CD4-positive, alpha-beta T cell treated with Interleukin-4 for 1 hour (primary cell): ENCODE data around the gene TPM1.
"Not testable (repeated sequence)": the region's sequence is repeated elsewhere in the genome, so short reads cannot be mapped to it uniquely, and the experiment has no call there.

Source experiments
- DNase-seq, 2 donors: peaks; one replicate each; pipeline ENCODE4 v3.0.0-alpha.2; 2020 to 2022

Gene TPM1

DNA sequence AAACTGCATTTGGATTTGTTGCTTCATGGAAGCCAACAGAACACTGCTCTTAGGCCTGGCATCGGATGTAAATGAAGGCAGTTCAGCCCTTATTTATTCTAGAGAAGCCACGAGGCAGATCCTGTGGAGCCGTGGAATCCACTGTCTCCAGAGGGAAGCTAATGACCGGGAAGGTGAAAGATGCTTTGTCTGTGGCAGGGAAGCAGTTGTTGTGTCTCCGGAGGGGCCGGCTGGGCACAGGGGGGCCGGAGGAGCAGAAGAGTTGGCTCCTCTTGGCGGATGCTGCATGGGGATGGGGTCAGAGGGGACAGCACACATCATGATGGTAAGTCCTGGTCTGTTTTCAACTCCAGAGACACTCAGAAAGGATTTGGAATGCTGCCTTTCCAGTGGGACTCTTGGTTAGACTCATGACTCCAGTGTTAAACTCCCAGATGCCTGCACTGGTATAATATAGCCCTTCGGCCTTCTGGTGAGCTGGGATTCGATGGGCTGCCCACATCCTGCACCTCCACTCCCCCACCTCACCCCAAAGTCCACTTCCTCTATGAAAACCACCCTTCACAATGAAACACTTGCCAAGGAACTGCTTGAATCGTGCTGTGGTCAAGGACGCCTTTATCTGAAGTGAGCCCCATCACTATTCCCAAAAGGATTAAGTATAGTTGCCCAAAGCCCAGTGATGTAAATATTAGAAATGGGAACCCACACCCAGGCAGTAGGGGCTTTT is 33.6 kb downstream of the TPM1 start:
- DNase-seq = no peak

DNA sequence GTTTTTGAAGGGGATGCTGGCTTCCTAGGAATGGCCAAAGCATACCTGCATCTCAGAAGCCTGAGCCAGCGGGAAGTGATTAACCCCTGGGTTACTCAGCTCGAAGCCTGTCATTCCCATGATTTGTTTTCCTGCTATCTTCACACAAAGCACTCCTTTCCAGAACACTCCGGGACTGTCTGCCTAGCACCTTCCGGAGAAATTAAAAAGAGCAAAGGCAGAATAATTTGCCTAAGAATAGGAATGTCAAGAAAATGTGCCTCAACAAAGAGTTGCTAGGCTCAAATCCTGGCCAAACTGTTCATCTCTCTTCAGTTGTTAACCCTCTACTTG is 34.1 kb downstream of the TPM1 start:
- DNase-seq = no peak

DNA sequence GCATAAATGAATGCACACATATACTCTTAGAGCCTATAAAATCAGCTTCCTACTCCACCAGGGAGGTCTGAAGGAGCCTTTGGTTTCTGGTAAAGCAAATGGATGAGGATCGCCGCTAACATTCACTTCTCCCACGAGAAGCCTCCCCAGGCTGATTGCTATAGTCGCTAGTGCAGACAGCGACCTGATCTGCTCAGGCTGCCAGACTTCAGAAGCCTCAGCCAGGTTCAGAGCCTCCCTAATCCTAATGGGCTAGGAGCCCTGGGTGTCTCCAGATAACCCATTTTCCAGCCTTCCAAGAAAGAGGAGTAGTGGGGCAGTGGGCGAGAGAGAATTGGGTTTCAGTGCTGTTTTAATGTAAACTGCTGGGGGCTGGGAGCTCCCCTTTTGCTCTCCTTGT is 35.4 kb downstream of the TPM1 start:
- no peak for DNase-seq

DNA sequence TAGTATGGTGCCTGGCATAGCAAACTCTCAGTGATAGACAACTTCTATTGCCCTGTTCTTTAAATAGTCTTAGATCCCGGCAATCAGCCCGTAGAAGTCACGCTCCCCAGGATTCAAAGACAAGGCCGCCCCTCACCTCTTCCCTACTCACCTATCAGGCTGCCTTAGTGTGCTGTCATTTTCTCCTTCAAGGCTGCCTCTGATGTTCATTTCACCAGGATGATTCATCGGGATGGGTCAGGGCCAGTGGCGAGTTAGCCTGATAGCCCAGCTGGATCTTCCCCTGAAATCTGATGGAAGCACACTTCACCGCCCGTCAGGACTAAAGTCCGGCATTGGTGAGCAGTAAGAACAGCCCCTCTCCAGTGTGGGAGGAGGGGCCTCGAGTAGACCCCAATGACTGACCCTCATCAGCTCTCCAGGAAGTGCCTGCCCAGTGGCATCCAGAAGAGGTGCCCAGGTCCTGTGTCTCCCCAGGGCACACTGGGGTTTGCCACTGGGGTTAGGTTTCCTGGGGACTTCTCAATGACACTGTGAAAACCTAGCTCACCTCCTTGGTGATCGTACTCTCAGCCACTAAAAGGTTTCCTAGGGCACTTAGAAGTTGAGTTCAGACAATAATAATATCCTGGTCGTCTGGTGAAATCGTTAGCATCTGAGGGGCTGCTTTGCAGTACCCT is 37.5 kb downstream of the TPM1 start:
- DNase-seq = no peak

DNA sequence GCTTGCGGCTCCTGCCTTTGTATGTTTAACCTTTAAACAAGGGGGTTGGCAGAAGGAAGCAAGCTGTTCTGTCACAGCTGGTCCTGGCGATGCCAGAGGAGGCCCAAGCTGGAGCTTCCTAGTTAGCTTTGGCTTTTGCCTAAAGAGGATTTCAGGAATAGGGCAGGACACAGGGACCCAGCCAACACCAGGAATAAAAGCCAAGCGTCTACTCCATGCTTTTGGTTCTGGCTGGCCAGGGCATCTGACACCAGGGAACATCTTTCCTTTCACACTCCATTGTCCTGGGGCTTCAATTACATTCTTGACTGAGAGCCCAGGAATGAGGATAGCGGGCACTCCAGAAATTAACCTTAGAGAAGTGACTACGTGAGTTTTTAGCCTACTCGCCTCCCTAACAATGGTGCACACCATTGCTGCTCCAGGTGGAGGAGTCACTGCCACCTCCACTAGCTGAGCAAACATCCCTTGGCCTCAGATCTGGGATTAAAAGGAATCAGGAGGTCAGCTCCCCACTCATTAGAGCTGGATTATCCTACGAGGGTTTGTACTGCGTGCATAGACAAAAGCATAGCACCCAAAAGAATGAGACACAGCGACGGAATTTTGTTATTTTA is 38.2 kb downstream of the TPM1 start:
- DNase-seq = no peak

DNA sequence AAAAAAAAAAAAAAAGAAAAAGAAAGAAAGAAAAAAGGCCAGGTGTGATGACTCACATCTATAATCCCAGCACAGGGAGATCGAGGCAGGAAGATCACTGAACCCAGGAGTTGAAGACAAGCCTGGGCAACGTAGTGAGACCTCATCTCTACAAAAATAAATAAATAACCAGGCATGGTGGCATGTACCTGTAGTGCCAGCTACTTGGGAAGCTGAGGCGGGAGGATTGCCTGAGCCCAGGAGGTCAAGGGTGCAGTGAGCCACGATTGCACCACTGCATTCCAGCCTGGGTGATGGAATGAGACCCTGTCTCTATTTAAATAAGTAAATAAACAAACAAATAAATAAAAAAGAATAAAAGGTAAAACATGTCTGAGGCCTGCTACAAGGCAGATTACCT is 39.8 kb downstream of the TPM1 start:
- no peak for DNase-seq

DNA sequence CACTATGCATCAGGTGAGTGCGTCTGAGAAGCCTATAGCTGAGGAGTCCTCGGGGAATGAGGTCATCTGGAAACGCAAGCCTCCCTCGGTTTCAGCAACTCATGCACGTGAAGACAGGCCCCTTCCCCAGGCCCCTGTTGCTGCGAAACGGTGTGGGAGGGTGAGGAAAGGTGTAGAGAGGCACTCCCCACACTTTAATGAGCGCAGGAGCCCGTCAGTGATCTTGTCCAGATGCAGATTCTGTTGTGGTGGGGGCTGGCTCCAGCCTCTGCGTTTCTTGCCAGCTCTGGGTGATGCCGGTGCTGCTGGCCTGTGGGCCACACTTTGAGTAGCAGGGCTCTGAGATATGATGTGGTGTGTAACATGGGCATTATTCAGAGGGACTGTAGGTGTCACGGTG is 40.5 kb downstream of the TPM1 start:
- DNase-seq = no peak

DNA sequence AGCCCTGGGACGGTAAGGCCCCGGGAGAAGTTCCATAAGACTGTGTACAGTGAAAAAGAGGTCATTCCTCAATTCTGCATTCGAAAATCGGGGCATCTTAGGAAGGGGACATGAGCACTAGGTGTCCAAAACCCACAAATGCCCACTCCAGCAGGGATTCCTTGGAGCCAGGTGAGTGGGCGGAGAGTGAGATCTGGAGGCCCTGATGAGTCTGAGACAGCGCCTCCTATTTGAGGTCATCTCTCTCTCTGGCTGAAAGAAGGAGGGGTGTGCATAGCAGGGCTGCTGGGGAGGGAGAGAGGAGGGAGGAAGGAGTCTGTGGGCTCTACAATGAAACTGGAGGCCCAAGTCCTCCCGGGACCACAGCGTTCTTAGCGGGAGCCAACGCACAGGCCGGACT is 41.0 kb downstream of the TPM1 start:
- DNase-seq = no peak

DNA sequence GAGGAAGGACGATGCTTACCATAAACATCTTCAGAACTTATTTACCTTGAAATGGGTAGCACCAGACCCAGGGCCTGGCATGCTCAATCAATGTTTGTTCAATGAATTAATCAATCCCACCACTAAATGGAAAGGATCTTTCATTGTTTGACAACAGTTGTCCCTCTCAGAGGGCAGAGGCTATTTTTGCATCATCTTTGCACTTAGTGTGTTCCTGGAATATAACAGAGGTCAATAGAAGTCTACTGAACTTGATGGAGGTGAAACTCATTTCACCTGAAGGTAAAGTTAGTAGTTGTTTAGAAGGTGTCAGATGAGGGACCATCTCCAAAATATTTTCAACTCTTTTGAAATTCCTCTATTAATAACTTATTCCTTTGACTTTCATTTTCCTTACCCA is 42.3 kb downstream of the TPM1 start:
- DNase-seq = no peak

DNA sequence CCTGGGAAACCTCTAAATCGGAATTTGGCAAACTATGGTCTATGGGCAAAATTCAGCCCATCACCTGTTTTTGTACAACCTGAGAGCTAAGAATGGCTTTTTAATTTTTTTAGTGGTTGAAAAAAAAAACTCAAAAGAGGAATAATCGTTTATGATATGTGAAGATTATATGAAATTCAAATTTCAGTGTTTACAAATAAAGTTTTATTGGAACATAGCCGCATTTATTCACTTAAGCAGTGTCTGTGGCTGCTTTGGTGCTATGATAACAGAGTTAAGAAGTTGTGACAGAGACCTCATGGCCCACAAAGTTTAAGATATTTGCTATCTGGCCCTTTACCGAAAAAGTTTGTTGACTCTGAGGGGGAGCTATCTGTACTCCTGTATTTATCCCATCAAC is 42.7 kb downstream of the TPM1 start:
- no peak for DNase-seq

DNA sequence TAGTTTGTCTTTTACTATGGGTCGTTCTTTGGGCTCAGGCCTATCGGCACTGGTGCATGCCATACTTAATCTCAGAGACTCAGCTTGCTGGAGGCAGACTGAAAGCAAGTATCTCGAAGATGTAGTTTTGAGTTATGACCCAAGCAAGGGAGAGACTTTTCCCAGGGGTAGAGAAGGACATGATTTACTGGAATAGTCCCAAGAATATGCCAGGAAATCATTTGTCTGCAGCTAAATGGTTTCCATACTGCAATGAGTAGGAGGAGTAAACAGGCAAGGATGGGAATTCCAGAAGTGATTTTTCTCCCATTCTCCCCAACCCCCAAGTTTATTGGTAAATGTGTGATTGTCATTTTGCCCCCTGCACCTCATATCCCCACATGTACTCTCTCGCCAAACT is 43.7 kb downstream of the TPM1 start:
- DNase-seq = no peak

DNA sequence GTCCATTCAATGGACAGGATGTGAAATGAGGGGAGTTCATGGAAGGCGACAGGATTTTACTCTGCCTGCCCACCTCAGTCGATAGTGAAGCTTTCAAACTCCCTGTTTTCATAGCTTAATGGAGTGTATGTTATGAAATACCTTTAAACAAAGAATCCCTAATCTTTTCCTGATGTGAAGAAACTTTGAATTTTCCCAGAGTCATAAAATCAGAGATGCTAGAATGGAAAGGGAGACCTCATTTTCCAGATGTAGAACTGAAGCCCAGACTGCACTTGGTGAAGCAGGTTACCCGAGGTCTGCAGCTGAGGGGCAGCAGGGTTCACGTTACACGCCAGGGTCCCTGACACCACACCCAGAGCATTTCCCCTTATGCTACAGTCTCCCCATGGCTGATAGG is 44.4 kb downstream of the TPM1 start:
- no peak for DNase-seq

DNA sequence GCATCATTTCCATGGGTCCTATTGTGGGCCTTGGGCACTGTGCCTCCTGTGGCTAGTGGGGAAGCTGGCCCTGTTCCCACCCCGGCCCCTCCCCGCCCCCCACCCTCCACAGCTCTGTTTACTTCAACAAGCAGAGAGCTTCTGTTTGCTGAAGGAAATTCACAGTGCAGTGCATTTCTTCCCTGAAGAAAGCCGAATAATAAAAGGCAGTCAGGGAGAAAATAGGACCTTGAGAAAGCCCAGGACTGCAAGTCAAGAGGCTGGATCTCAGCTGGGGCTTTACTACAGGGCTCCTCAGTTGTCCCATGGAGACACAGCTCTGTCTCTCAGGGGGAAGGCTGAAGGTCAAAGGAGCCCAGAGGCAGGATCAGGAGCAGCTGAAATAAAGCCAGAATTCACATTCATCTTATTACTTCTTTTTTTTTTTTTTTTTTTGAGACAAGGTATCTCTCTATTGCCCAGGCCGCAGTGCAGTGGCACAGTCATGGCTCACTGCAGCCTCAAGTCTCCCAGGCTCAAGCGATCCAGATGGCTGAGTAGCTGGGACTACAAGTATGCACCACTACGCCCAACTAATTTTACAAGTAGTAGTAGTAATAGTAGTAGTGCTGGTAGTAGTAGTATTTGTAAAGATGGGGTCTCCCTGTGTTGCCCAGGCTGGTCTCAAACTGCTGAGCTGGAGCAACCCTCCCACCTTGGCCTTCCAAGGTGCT is 46.1 kb downstream of the TPM1 start:
- DNase-seq = no peak

DNA sequence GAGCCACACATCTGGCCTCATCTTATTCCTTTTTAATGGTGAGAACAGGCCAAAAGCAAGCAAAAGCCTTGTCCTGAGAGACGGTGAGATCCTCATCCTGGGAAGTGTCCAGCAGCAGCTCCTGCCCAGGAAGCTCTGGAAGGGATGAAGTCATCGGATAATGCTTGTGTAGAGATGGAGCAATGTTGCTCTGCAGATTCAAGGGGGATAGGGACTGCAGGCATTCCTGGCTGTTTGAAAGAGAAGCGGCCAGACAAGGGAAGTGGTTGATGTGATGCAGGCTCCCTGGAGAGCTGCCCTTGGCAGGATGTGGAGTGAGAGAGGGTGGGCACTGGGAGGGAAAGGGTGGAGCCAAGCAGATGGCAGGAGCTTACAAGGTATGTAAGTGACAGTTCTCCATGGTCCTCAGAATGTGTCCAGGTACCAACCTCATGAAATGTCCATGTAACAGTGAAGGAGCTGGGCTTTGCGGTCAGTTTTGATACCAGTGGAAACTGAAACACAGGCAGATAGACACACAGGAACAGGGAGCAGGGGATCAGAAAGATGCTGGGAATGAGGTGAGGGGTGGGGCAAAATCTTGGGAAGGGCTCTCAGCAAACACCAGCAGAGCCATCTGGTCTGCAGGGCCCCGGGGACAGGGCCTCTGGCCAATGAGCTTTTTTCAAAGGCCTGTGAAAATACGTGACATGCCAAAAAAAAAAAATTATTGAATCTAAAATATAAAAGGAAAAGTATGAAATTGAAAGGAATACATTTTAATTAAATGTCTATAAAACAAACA is 46.9 kb downstream of the TPM1 start:
- DNase-seq = no peak

DNA sequence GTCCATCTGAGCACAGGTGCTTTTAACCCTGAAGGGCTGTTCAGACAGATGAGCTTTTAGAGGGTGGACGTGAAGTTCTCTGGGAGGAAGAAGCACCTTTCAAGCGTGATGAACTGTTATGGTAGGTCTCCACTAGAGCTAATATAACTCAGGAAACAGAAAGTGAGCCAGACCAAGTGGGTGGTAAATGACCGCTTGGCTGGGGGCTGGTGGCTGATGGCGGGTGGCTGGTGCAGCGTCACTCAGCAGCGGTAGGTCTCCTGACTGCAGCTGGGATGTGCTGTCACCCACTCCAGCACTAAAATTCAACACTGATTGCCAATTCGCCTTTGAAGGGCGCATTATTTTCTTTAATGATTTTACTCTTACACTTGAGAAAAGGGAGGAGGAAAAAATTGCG is 47.9 kb downstream of the TPM1 start:
- no peak for DNase-seq

DNA sequence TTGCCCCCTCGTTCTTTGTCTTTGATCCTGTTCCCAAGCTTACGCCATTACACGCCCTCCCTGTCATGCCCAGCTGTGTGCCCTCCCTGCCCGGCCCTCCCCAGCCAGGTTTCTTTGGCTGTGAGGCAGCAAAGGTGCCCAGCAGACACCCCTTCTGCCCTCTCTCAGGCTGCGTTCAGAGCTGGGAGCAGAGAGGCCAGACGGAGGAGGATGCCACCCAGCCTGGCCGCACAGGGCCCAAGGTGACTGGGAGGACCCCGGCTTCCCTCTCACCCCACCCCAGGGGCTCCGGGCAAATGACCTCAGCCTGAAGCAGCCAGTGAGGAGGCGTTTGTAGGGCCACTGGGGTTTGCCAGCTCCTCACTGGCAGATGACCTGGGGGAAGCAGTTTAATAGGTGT is 48.3 kb downstream of the TPM1 start:
- DNase-seq = no peak

DNA sequence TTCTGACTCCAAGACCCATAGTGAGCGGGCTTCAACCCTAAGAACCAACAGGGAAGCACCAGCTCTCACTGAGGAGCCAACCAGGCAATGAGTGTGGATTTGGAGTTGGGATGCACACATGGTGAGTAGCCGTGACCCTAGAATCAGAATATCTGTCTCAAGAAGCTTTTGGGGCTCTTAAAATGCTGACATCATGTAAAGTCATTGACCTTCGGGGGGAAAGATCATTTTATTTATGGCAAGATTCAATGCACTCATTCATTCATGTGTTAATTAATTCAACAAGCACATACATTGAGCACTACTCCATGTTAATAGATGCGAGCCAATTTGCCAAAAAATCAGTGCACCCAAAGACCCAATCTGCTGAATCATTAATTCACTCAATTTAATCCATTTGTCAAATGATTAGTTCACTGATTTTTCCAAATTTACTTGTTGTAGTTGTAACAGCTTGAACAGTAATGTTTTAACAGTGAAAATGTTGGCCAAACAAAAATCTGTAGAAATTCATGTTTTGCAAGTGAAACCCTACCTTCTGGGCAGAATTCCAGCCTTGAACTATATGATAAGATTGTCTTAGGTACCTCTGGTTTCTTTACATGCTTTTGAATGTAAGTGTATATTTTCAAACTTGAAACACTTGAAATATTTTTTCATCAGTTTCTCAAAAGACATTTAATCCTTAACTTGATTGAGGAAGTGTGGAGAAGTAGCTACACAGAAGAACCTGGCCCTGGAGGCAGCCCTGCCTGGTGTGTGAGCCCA is 49.3 kb downstream of the TPM1 start:
- DNase-seq = no peak

DNA sequence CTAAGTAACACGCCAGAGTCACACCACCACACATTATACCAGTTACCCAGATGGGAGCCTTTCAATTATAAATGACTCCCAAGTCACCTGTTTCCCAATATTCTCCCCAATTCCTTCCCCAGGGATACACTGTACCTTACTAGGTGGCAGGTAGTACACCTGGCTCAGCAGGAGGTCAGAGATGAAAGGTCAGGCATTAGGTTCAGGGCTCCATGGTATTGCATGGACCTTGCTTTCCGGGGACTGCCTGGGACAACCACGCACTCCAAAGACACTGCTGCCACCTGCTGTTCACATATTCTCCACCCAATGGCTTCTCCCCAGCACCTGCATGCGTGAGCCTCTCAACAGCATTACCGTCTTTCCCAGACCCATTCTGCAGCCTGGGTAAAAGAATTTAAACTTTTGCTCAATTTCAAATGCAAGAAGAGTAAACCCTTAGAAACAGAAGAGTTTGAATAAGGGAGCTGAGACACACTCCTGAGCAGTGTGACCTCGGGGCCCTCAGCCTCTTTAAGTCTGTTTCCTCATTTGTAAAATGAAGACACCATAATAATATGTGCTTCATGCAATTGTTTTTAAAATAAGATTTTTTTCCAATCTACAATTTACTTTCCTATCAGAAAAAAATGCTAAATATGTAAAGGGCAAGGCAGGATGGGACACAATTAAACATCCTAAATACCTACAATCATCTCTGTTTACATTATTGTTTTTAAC is 51.1 kb downstream of the TPM1 start:
- peak; percentile 75 to 76 for DNase-seq

DNA sequence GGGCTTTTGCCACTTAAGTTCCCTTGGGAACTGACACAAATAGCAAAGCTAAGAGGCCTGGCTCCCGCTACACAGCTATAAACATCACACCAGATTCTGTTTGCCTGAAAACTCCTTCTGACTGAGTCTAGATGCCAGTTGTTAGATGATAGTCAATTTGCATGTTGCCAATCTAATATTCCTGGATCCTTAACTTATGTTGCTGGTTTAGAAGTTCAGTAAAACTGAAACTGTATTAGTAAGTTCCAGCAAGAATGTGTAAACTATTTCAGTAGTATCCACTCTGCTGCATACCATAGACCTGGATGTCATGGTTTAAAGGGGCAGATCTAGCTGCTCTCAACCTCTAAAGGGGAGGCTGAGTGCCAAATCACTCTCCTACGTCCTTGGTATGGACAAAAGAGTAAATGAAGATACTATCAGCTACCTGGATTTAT is 52.0 kb downstream of the TPM1 start:
- no peak for DNase-seq

DNA sequence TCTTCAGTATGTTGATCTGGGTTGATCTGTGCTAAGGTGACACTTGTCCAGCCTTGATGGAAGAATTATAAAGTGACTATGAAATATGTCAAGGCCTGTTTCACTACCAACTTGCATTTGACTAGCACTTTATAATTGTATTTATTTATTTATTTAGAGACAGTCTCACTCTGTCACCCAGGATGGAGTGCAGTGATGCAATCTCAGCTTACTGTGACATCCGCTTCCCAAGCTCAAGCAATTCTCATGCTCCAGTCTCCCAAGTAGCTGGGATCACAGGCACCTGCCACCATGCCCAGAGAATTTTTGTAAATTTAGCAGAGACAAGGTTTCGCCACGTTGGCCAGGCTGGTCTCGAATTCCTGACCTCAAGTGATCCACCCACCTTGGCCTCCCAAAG is 53.6 kb downstream of the TPM1 start:
- DNase-seq = no peak

DNA sequence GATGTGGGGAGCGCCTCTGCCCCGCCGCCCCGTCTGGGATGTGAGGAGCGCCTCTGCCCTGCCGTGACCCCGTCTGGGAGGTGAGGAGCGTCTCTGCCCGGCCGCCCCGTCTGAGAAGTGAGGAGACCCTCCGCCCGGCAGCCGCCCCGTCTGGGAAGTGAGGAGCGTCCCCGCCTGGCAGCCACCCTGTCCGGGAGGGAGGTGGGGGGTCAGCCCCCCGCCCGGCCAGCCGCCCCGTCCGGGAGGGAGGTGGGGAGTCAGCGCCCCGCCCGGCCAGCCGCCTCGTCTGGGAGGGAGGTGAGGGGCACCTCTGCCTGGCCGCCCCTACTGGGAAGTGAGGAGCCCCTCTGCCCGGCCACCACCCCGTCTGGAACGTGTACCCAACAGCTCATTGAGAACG is 56.4 kb downstream of the TPM1 start:
- DNase-seq = not testable (repeated sequence)

DNA sequence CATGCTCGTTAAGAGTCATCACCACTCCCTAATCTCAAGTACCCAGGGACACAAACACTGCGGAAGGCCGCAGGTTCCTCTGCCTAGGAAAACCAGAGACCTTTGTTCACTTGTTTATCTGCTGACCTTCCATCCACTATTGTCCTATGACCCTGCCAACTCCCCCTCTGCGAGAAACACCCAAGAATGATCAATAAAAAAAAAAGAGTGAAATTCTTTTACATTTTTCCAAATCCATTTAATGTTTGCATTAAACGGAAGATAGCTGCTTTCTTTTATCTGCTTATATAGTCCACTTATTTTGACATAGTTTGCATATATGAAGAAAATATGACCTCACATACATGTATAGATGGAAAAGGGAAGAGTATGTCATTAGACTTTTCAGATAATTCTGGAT is 57.0 kb downstream of the TPM1 start:
- not testable (repeated sequence) for DNase-seq
